MM.1S (cell line): Measurements from ENCODE around the gene SYPL1.

ENCODE experiments used
- EZH2 ChIP-seq: fragments of 300-600 bp; sonication (generic); optimal IDR thresholded peaks from 2 replicates; pipeline ENCODE3; 2017; ENCODE audit warnings: low read depth, mild to moderate bottlenecking, antibody characterized with exemption, low read length, mixed read lengths
- EZH2phosphoT487 ChIP-seq: fragments of 300-600 bp; sonication (generic); IDR thresholded peaks from 2 replicates; pipeline ENCODE4 v1.6.1; 2018; ENCODE audit warnings: antibody characterized with exemption, low read length
- TF ChIP-seq, protein P1 (sequence below): fragments of 300-600 bp; sonication (generic); IDR thresholded peaks from 2 replicates; pipeline ENCODE4 v1.5.1; 2016; ENCODE audit warnings: antibody characterized with exemption, low read length, mixed read lengths

- TF ChIP-seq, protein P1, sequence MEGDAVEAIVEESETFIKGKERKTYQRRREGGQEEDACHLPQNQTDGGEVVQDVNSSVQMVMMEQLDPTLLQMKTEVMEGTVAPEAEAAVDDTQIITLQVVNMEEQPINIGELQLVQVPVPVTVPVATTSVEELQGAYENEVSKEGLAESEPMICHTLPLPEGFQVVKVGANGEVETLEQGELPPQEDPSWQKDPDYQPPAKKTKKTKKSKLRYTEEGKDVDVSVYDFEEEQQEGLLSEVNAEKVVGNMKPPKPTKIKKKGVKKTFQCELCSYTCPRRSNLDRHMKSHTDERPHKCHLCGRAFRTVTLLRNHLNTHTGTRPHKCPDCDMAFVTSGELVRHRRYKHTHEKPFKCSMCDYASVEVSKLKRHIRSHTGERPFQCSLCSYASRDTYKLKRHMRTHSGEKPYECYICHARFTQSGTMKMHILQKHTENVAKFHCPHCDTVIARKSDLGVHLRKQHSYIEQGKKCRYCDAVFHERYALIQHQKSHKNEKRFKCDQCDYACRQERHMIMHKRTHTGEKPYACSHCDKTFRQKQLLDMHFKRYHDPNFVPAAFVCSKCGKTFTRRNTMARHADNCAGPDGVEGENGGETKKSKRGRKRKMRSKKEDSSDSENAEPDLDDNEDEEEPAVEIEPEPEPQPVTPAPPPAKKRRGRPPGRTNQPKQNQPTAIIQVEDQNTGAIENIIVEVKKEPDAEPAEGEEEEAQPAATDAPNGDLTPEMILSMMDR = no peak
- no peak for TF ChIP-seq EZH2phosphoT487
- TF ChIP-seq EZH2 = no peak
These were observed 51.7 kb downstream of the SYPL1 start for GRCh38 chr7:106060394-106060920.
